Panc1 (cell line): Measurements from ENCODE around the gene DDAH1.

Experiments used
- CTCF ChIP-seq: fragments of 450-650 bp; IDR thresholded peaks from 2 replicates; pipeline ENCODE4 v1.5.1; 2017; ENCODE audit warnings: mild to moderate bottlenecking
- POLR2AphosphoS5 ChIP-seq: IDR thresholded peaks from 2 replicates; pipeline ENCODE4 v1.6.1; 2012; ENCODE audit warnings: mild to moderate bottlenecking, low read depth, low read length, moderate library complexity
- REST ChIP-seq, 2 experiments: IDR thresholded peaks; 2 replicates each; pipeline ENCODE4 v1.6.1; 2011 to 2012; ENCODE audit warnings: low read depth in 2 of 2, control low read depth in 1 of 2, low read length in 1 of 2, mild to moderate bottlenecking in 1 of 2, moderate library complexity in 1 of 2; ENCODE audit not compliant: insufficient read depth in 1 of 2
- SIN3A ChIP-seq: IDR thresholded peaks from 2 replicates; pipeline ENCODE4 v1.6.1; 2012; ENCODE audit warnings: low read depth, mild to moderate bottlenecking, low read length, moderate library complexity, borderline replicate concordance; ENCODE audit not compliant: insufficient read depth
- TCF7L2 ChIP-seq: IDR thresholded peaks from 2 replicates; pipeline ENCODE4 v1.6.1; 2011; ENCODE audit warnings: mild to moderate bottlenecking, low read depth, low read length, inconsistent platforms

DNA sequence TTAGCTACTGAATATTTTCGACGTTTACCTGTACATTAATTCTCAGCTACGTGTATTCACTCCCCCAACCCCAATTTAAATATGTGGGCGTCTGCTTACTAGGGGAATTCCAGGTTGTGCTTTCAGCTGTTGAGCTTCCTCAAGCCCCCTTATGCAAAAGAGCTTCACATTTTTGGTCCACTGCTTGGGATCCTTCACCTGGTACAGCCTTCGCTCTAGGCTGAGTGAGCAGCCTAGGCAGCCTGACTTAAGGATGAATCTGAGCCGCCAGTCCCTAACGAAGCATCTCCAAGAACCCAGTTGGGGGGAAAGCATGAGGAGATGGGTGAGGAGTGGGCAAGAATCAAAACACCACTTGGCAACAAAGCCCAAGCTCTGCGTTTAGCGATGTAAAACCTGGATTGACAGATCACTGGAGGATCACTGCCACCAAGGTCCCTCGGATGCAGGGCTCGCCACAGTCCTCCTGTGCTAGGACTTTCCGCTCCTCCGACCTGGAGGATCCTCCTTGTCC lies 189.2 kb downstream of the DDAH1 start:
- TF ChIP-seq CTCF = no peak
- no peak for TF ChIP-seq REST (IDR thresholded peaks at IDR 0.05; ENCODE audit: insufficient read depth in 1 of 2, low read depth in 2 of 2, low read length in 1 of 2)
- TF ChIP-seq POLR2AphosphoS5 = no peak
- TF ChIP-seq SIN3A = no peak
- no peak for TF ChIP-seq TCF7L2
